ENCODE results near the gene PRF1. TPM values are rescaled to one million over a fixed set of nuclear protein-coding genes. Genes with fewer than 3 reads are reported as not detected.

Gene PRF1
- total and polyA plus RNA-seq, 10 donors: 6.6 to 79.6 (median 54.6) TPM

GRCh38 chr10:70571636-70572439 lies 30.7 kb downstream of the PRF1 start:
- Histone ChIP-seq H3K4me3 (no peak overlapping the region), H3K27ac (no peak overlapping the region), H3K9me3 (no peaks in the 10 kb centered on the region), H3K27me3 (replicated peaks in 1 of 7) (no peaks in the 10 kb centered on the region), H3K36me3 (peaks cover 0 to 29% (median 0%) of the 10 kb centered on the region in 6 donors), H3K4me1 (peaks cover 11 to 23% (median 16%) of the 10 kb centered on the region in 6 donors)
- TF ChIP-seq POLR2AphosphoS5 (IDR thresholded peaks at IDR 0.05) (no peak), POLR2A (IDR thresholded peaks at IDR 0.05) (no peak)
- DNase-seq: peak; percentile 54
- intact Hi-C loops (cut with DNase I; ENCODE audit: low total_unique reads): no loop called here
- WGBS, 5 donors: 82 to 88% (median 84%) methylated on average over 16 of the region's 16 CpGs

- H3K27me3 ChIP-seq (replicated peaks in 1 of 7): no peaks in the 10 kb centered on the region
- intact Hi-C loops (cut with DNase I; ENCODE audit: low total_unique reads): no loop called here
- TF ChIP-seq CTCF (IDR thresholded peaks at IDR 0.05 in 8 of 11, conservative IDR thresholded peaks at IDR 0.05 in 3 of 11) (no peak), POLR2A (IDR thresholded peaks at IDR 0.05) (no peak), POLR2AphosphoS5 (IDR thresholded peaks at IDR 0.05) (no peak)
- H3K4me3 ChIP-seq: no peak overlapping the region
- WGBS, 5 donors: 80 to 90% (median 81%) methylated on average over 2 to 4 of the region's 4 CpGs
- H3K9me3 ChIP-seq: no peaks in the 10 kb centered on the region
- no peak for DNase-seq
- peaks cover 0 to 35% (median 1%) of the 10 kb centered on the region in 6 donors for H3K36me3 ChIP-seq
- H3K27ac ChIP-seq: no peak overlapping the region
- H3K4me1 ChIP-seq: peaks cover 6 to 20% (median 10%) of the 10 kb centered on the region in 6 donors
These were observed 31.3 kb downstream of the PRF1 start for GRCh38 chr10:70571236-70571635.

- peaks cover 0 to 29% (median 8%) of the 10 kb centered on the region in 6 donors for H3K4me1 ChIP-seq
- H3K9me3 ChIP-seq: no peaks in the 10 kb centered on the region
- no peak for DNase-seq
- intact Hi-C loops (cut with DNase I; ENCODE audit: low total_unique reads): no loop called here
- no peak overlapping the region for H3K4me3 ChIP-seq
- H3K36me3 ChIP-seq: peaks cover 0 to 57% (median 1%) of the 10 kb centered on the region in 6 donors
- H3K27me3 ChIP-seq (replicated peaks in 1 of 7): no peaks in the 10 kb centered on the region
- TF ChIP-seq POLR2A (IDR thresholded peaks at IDR 0.05) (no peak), POLR2AphosphoS5 (IDR thresholded peaks at IDR 0.05) (no peak), CTCF (IDR thresholded peaks at IDR 0.05 in 8 of 11, conservative IDR thresholded peaks at IDR 0.05 in 3 of 11) (no peak)
- H3K27ac ChIP-seq: no peak overlapping the region
- WGBS, 5 donors: 76 to 89% (median 87%) methylated on average over 6 to 7 of the region's 7 CpGs
These were observed 33.6 kb downstream of the PRF1 start for GRCh38 chr10:70568781-70569495.

GRCh38 chr10:70568113-70568512 lies 34.4 kb downstream of the PRF1 start:
- H3K9me3 ChIP-seq: no peaks in the 10 kb centered on the region
- intact Hi-C loops (cut with DNase I; ENCODE audit: low total_unique reads): no loop called here
- peaks cover 0 to 57% (median 1%) of the 10 kb centered on the region in 6 donors for H3K36me3 ChIP-seq
- no peaks in the 10 kb centered on the region for H3K27me3 ChIP-seq (replicated peaks in 1 of 7)
- DNase-seq: no peak
- TF ChIP-seq POLR2AphosphoS5 (IDR thresholded peaks at IDR 0.05) (no peak), POLR2A (IDR thresholded peaks at IDR 0.05) (no peak), CTCF (IDR thresholded peaks at IDR 0.05 in 8 of 11, conservative IDR thresholded peaks at IDR 0.05 in 3 of 11) (no peak)
- 88 to 97% (median 93%) methylated on average over 3 of the region's 3 CpGs for WGBS, 5 donors
- H3K27ac ChIP-seq: no peak overlapping the region
- H3K4me1 ChIP-seq: peaks cover 0 to 30% (median 10%) of the 10 kb centered on the region in 6 donors
- no peak overlapping the region for H3K4me3 ChIP-seq

Data from spleen (tissue), 11 donors.